GM18909 (cell line): Measurements from ENCODE around the gene EEF2.

ENCODE experiments used
- ATAC-seq: cut with Tn5 transposase; IDR thresholded peaks from one replicate; pipeline ENCODE4 v1.9.1; 2021; ENCODE audit warnings: mild to moderate bottlenecking; ENCODE audit not compliant: unreplicated experiment, poor library complexity

Gene EEF2

GRCh38 chr19:3986260-3987041, 1.2 kb upstream of the EEF2 start:
- ATAC-seq: no peak

GRCh38 chr19:3985643-3986259, 488 bp upstream of the EEF2 start:
- no peak for ATAC-seq

- no peak for ATAC-seq
Measured at GRCh38 chr19:3984584-3984907, 717 bp downstream of the EEF2 start.

GRCh38 chr19:3983936-3984583, 1.2 kb downstream of the EEF2 start:
- ATAC-seq: no peak

- no peak for ATAC-seq
Measured at GRCh38 chr19:3983542-3983914, 1.7 kb downstream of the EEF2 start.

GRCh38 chr19:3982701-3983541, 2.3 kb downstream of the EEF2 start:
- no peak for ATAC-seq

- ATAC-seq: no peak
Measured at GRCh38 chr19:3981736-3982681, 3.3 kb downstream of the EEF2 start.

GRCh38 chr19:3981373-3981735, 3.9 kb downstream of the EEF2 start:
- ATAC-seq: no peak

- no peak for ATAC-seq
Measured at GRCh38 chr19:3980353-3981251, 4.7 kb downstream of the EEF2 start.

- ATAC-seq: no peak
Measured at GRCh38 chr19:3979674-3980352, 5.5 kb downstream of the EEF2 start.

- no peak for ATAC-seq
Measured at GRCh38 chr19:3979289-3979673, 6.0 kb downstream of the EEF2 start.

GRCh38 chr19:3978145-3978544, 7.1 kb downstream of the EEF2 start:
- ATAC-seq: no peak

- no peak for ATAC-seq
Measured at GRCh38 chr19:3977242-3978143, 7.8 kb downstream of the EEF2 start.

- ATAC-seq: no peak
Measured at GRCh38 chr19:3976495-3977241, 8.6 kb downstream of the EEF2 start.

- ATAC-seq: no peak
Measured at GRCh38 chr19:3975637-3976087, 9.6 kb downstream of the EEF2 start.

GRCh38 chr19:3975144-3975543, 10.1 kb downstream of the EEF2 start:
- no peak for ATAC-seq
